Transverse colon (tissue), 4 donors: Measurements from ENCODE around the gene RPS3. TPM values are rescaled to one million over a fixed set of nuclear protein-coding genes. Genes with fewer than 3 reads are reported as not detected.
A peak's percentile ranks its signal among the peaks of the same experiment; 100 is the strongest.

Experiments used
- DNase-seq: peaks from one replicate; pipeline ENCODE4 v3.0.0-alpha.2; 2019
- H3K27ac ChIP-seq, 4 donors: fragments of 200-600 bp; sonication (generic); 2 replicates each; pipeline ENCODE4 v1.5.1; 2016 to 2018; ENCODE audit warnings: inconsistent platforms in 4 of 4
- H3K27me3 ChIP-seq: fragments of 200-600 bp; sonication (generic); 2 replicates; pipeline ENCODE4 v1.5.1; 2017; ENCODE audit warnings: inconsistent platforms
- H3K36me3 ChIP-seq, 4 donors: fragments of 200-600 bp; sonication (generic); 2 replicates each; pipeline ENCODE4 v1.5.1; 2017 to 2019; ENCODE audit warnings: inconsistent platforms in 4 of 4
- H3K4me1 ChIP-seq, 4 donors: fragments of 200-600 bp; sonication (generic); 2 replicates each; pipeline ENCODE4 v1.5.1; 2017 to 2020; ENCODE audit warnings: inconsistent platforms in 4 of 4
- H3K4me3 ChIP-seq, 4 donors: fragments of 200-600 bp; sonication (generic); 1 replicate in 1 of 4; 2 replicates in 3 of 4; pipeline versions ENCODE4 v1.5.1 to v1.6.1; 2017 to 2019; ENCODE audit warnings: inconsistent platforms in 4 of 4
- H3K9me3 ChIP-seq, 2 donors: fragments of 200-600 bp; sonication (generic); 2 replicates each; pipeline ENCODE4 v1.5.1; 2017 to 2019; ENCODE audit warnings: inconsistent platforms in 2 of 2
- EP300 ChIP-seq: sonication (generic); formaldehyde crosslinking; IDR thresholded peaks from one replicate; pipeline ENCODE4 v1.6.1; 2017; ENCODE audit warnings: antibody characterized with exemption, low read depth
- POLR2A ChIP-seq: fragments of 450-650 bp; IDR thresholded peaks from one replicate; pipeline ENCODE4 v1.6.1; 2016; ENCODE audit warnings: antibody characterized with exemption, mild to moderate bottlenecking, moderate library complexity
- POLR2AphosphoS5 ChIP-seq, 3 donors: sonication (generic); formaldehyde crosslinking; IDR thresholded peaks; one replicate each; pipeline ENCODE4 v1.6.1; 2016; ENCODE audit warnings: antibody characterized with exemption in 3 of 3
- WGBS, 2 donors: methylation state at CpG; one replicate each; pipeline ENCODE4 v1.1.5; 2018; ENCODE audit warnings: low coverage in 1 of 2; 5-methylcytosine and 5-hydroxymethylcytosine counted together
- in situ Hi-C, 4 donors: fragments of 200-750 bp; cut with MboI; loops; one replicate each; pipeline versions ENCODE4 v1.15.0 to v1.15.1; 2017; ENCODE audit warnings: low sequenced_read_pairs in 3 of 4, low pct_ligation_motif_present in 1 of 4, low pct_unique_long_range_greater_than_20kb in 1 of 4
- intact Hi-C: fragments of 100-400 bp; cut with DNase I; formaldehyde crosslinking; loops from one replicate; pipeline ENCODE4 v1.15.1; 2023; ENCODE audit warnings: low total_unique reads
- total RNA-seq, 4 donors: library from RNA; depleted of rRNA; stranded (reverse); fragments of >200 nt; gene quantifications; one replicate each; pipeline ENCODE4 v1.1.0, GENCODE V29; 2016
- TF ChIP-seq, protein P1 (sequence below), 5 experiments: fragments of 200-600 bp in 3 of 5; fragments of 450-650 bp in 2 of 5; sonication (generic) in 3 of 5; IDR thresholded peaks; 1 replicate in 2 of 5; 2 replicates in 3 of 5; pipeline ENCODE4 v1.5.1; 2016 to 2017; ENCODE audit warnings: antibody characterized with exemption in 5 of 5, inconsistent platforms in 3 of 5, mild to moderate bottlenecking in 2 of 5, moderate library complexity in 1 of 5

Gene RPS3
- total RNA-seq, 4 donors from 2014 or later, result 492 to 1,045 (median 813) TPM

DNA sequence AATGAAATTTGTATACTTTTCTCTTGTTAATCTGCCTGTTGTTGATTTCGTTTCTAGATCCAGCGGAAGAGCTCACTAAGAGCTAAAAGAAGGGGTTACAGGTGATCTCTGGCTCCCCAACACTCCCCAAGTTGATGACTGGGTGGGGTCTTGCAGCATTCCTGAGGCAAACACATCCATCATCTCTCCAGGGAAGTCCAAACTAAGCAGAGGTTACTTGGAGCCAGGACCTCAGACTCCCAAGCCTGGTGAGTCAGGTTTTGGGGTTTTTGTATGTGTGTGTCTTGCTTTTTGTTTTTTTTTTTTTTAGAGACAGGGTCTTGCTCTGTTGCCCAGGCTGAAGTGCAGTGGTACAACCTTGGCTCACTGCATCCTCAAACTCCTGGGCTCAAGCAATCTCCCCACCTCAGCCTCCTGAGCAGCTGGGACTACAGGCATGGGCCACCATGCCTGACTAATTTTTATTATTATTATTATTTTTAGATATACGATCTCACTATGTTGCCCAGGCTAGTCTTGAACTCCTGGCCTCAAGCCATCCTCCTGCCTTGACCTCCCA, 11.5 kb upstream of the RPS3 start:
- Histone ChIP-seq H3K4me1 (peaks cover 0 to 39% (median 18%) of the 10 kb centered on the region in 4 donors), H3K9me3 (no peaks in the 10 kb centered on the region), H3K27ac (peak overlapping the region; percentile 51 to 75 (median 64)), H3K4me3 (no peak overlapping the region), H3K36me3 (no peaks in the 10 kb centered on the region), H3K27me3 (no peaks in the 10 kb centered on the region)
- 70 to 82% methylated on average over 3 of the region's 3 CpGs for WGBS, 2 donors
- in situ Hi-C loops (loop anchor here in 3 of 4 donors (5.0 to 10.0 kb wide), 3 partner anchors 53 to 113 kb away; no protein-coding TSS in a partner anchor), intact Hi-C loops (loop anchor here (1.0 to 10.0 kb wide), 3 partner anchors 108 to 1057 kb away; partner anchors contain the start of gene EMSY)
- no peak for TF ChIP-seq POLR2A
- TF ChIP-seq POLR2AphosphoS5 (IDR thresholded peaks at IDR 0.05), result no peak
- no peak for TF ChIP-seq EP300
- TF ChIP-seq, protein P1, sequence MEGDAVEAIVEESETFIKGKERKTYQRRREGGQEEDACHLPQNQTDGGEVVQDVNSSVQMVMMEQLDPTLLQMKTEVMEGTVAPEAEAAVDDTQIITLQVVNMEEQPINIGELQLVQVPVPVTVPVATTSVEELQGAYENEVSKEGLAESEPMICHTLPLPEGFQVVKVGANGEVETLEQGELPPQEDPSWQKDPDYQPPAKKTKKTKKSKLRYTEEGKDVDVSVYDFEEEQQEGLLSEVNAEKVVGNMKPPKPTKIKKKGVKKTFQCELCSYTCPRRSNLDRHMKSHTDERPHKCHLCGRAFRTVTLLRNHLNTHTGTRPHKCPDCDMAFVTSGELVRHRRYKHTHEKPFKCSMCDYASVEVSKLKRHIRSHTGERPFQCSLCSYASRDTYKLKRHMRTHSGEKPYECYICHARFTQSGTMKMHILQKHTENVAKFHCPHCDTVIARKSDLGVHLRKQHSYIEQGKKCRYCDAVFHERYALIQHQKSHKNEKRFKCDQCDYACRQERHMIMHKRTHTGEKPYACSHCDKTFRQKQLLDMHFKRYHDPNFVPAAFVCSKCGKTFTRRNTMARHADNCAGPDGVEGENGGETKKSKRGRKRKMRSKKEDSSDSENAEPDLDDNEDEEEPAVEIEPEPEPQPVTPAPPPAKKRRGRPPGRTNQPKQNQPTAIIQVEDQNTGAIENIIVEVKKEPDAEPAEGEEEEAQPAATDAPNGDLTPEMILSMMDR (IDR thresholded peaks at IDR 0.05), result no peak
- DNase-seq, result no peak

DNA sequence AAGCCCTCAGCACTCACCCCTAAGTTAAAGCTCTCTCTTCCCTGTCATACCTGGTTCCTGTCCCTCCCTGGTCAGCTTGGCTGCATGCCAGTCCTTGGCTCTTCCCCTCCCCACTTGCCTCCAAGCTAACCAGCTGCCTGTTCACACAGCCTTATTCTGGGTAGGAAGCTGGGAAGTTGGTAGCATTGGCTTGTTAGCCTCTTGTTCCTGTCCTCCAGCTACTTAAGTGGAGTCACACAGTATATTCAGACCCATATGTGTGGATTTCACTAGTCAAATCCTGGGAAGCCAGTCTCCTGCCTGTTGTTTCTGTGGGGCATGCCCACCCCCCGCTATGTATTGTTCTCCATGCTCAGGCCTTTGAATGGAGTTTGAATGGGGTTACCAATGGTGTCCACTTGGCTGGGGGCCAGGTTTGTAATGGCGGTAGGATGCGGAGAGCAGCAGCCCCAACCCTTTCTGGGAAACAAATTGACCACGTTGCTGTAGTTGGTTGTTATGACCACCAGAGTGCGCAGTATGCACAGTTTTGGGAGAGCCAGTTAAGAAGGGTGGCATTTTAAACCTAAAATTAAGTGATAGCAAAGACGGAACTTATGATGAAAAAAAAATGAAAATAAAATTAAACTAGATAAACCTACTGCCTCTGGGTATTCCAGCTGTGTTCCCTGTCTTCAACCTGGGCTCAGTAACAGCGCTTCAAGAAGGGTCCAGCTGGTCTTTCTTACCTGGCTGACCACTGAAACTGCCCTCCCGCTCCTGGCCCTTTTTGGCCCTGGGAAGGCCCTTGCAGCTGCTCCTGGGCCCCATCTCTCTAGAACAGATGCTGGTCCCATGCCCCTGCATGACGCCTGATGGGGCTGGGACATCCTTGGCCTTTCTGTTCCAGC, 10.7 kb upstream of the RPS3 start:
- H3K27ac ChIP-seq, result peak overlapping the region in 3 of 4 donors; percentile 20 to 75 (median 69)
- DNase-seq, result peak; percentile 73
- WGBS, 2 donors, result 23 to 27% methylated on average over 3 to 9 of the region's 9 CpGs
- in situ Hi-C loops, result loop anchor here in 3 of 4 donors (5.0 to 10.0 kb wide), 3 partner anchors 54 to 114 kb away; no protein-coding TSS in a partner anchor
- H3K27me3 ChIP-seq, result no peaks in the 10 kb centered on the region
- peaks cover 0 to 39% (median 18%) of the 10 kb centered on the region in 4 donors for H3K4me1 ChIP-seq
- TF ChIP-seq, protein P1 (IDR thresholded peaks at IDR 0.05), result peak; percentile 82 to 91 (median 88)
- TF ChIP-seq POLR2A, result no peak
- no peak for TF ChIP-seq EP300
- H3K4me3 ChIP-seq, result no peak overlapping the region
- intact Hi-C loops, result loop anchor here (2.0 to 10.0 kb wide), 2 partner anchors 144 to 1056 kb away; partner anchors contain the start of gene EMSY
- no peaks in the 10 kb centered on the region for H3K36me3 ChIP-seq
- H3K9me3 ChIP-seq, result no peaks in the 10 kb centered on the region

DNA sequence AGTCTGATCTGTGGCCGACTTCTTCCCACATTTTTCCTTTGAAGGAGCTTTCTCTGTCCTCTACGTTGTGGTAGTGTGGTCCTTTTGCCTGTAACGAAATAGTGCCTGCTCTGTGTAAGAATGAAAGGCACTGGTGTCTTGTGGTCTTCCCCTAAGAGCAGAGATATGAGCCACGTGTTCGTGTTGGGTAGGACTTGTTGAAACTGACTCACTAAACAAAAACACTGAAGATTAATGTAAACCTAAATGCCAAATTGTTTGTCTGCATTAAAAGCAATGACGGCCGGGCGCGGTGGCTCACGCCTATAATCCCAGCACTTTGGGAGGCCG, 10.1 kb upstream of the RPS3 start:
- Histone ChIP-seq H3K4me1 (peaks cover 0 to 37% (median 16%) of the 10 kb centered on the region in 4 donors), H3K27me3 (no peaks in the 10 kb centered on the region), H3K27ac (no peak overlapping the region), H3K9me3 (no peaks in the 10 kb centered on the region), H3K36me3 (no peaks in the 10 kb centered on the region), H3K4me3 (no peak overlapping the region)
- no peak for DNase-seq
- intact Hi-C loops (loop anchor here (2.0 to 10.0 kb wide), 2 partner anchors 144 to 1056 kb away; partner anchors contain the start of gene EMSY), in situ Hi-C loops (loop anchor here in 3 of 4 donors (5.0 to 10.0 kb wide), 3 partner anchors 54 to 114 kb away; no protein-coding TSS in a partner anchor)
- TF ChIP-seq, protein P1 (IDR thresholded peaks at IDR 0.05), result no peak
- TF ChIP-seq POLR2AphosphoS5 (IDR thresholded peaks at IDR 0.05), result no peak
- no peak for TF ChIP-seq EP300
- no peak for TF ChIP-seq POLR2A
- 68 to 72% methylated on average over 7 to 11 of the region's 11 CpGs for WGBS, 2 donors

DNA sequence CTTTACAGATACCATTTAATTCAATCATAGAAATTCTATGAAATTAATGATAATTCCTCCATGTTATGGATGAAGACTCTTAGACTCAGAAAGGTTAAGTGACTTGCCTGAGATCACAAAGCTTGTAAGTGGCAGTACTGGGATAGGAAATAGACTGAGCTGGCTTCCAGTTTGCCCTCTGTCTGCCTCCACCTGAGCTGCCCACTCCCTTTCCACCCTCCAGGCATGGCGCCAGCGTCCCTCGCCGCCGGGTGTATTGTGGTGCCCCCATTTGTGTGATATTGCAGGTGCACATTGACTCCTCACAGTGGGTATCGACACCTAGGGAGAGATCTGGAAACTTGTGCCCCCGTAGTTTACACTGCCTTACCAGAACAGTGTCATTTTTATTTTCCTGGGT, 9.4 kb upstream of the RPS3 start:
- TF ChIP-seq POLR2A (no peak), POLR2AphosphoS5 (IDR thresholded peaks at IDR 0.05) (no peak), EP300 (no peak)
- TF ChIP-seq, protein P1 (IDR thresholded peaks at IDR 0.05), result no peak
- no peak overlapping the region for H3K27ac ChIP-seq
- no peak overlapping the region for H3K4me3 ChIP-seq
- DNase-seq, result no peak
- H3K27me3 ChIP-seq, result no peaks in the 10 kb centered on the region
- peaks cover 0 to 30% (median 14%) of the 10 kb centered on the region in 4 donors for H3K4me1 ChIP-seq
- no peaks in the 10 kb centered on the region for H3K36me3 ChIP-seq
- no peaks in the 10 kb centered on the region for H3K9me3 ChIP-seq
- intact Hi-C loops, result loop anchor here (2.0 to 10.0 kb wide), 2 partner anchors 143 to 1055 kb away; partner anchors contain the start of gene EMSY
- in situ Hi-C loops, result loop anchor here in 3 of 4 donors (5.0 to 10.0 kb wide), 3 partner anchors 55 to 115 kb away; no protein-coding TSS in a partner anchor
- 87% methylated on average over 7 of the region's 7 CpGs; no CpG with 5 or more reads in 1 of the 2 donors for WGBS, 2 donors
